Cardiac ventricle fibroblast (primary cell): ENCODE measurements around the gene ANKRD6. TPM values are rescaled to one million over a fixed set of nuclear protein-coding genes. Genes with fewer than 3 reads are reported as not detected.

Experiments
- total RNA-seq: library from RNA; depleted of rRNA; stranded (reverse); fragments of >200 nt; gene quantifications from 2 replicates; pipeline ENCODE4 v1.2.3, GENCODE V29; 2015

The ANKRD6 gene
- 2.2 and 6.6 TPM in 2 replicates for total RNA-seq

DNA sequence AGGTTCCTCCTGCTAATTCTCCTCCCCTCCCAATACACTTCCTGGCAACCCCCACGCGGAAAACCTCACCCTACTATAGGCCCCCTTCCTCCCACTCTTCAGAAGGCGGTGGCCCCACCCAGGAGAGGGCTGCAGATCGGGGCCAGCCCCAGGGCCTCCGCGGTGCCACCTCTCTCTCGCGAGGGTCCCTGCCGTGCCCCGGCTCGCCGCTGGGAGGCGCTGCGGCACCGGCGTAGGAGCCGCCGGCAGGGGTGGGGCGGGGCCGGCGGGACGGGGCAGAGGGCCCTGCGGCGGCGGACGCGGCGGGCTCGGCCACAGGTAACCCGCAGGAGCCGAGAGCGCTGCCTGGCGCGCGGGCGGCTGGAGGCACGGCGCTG, at the start of gene ANKRD6:
Gene ANKRD6, plus strand, starts transcription at position 278 of the 377 bp plus-strand sequence. CDS start 133,825 bp downstream, outside the sequence.

DNA sequence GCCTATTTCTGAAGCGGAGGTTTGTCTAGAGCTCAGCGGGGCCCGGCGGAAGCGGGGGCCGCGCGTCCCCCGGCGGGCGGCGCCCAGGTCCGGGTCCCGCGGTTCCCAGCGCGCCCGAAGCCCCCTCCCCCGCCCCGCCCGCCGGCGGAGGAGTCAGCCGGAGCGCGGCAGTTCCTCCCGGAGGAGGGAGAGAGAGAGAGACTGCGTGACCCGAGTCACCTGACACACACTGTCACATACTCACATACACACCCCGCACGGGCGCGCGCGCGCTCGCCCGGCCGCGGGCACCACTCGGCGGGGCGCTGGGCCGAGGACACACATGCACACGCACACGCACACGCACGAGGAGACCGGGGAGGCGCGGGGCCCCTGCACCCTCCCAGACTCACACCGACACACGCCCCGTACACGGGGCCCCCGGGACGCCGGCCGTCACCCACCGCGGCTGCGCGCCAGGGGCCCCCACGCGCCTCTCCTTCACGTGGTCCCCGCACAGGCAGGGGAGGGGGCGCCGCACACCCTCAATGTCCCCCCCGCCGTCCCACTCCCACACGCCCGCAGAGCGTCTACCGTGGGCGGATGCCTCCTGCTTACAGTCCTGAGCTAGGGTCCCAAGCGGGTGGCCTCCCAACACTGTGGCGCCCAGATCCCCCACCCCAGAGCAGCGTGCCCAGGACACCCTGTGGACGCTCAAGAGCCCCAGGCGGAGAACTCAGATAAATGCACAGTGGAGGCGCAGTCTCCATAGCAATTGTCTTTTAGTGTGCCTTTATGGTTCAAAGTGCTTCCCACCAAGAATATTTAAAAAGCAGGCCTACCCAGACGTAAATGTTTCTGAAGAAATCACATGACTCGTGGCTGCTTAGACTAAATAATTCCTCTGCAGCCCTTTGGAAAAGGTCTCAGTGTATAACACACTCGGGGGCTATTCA, 20.6 kb upstream of the ANKRD6 start, which contains the start of gene RRAGD:
Gene RRAGD, minus strand, starts transcription at position 203 of the 935 bp plus-strand sequence. CDS start 280 bp downstream, outside the sequence.

DNA sequence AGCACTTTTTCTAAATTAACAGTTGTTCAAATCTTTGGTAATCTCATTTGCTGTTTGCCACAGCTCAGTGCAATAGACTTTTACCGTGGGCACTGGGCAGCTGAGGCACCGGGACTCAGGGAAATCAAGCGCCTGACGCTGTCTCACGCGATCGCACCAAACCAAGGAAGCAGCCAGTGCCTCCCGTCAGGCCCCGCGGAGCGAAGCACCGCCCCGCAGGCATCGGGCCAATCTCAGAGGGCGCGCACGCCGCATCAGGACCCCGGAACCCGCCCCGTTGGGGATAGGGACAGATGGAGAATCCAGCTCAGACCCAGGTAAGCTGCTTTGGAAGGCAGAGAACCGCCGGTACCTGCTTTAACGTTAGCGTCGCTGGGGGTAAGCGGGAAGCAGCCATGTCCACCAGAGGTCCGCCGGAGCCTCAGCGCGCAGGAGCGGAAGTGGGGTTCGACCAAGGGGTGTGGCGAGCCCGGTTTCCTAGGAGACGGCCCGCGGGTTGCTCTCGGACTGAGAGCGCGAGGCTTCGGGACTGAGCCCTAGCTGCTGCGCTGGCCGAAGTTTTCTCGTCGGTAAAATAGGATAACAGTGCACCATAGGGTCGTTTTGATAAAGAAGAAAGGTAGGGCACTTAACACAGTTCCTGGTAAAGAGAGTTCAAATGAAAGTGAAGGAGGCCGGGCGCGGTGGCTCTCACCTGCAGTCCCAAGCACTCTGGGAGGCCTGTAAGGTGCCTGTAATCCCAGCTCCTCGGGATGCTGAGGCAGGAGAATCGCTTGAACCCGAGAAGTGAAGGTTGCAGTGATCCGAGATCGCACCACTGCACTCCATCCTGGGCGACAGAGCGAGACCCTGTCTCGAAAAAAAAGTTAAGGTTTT, 205.6 kb downstream of the ANKRD6 start, which contains the start of gene LYRM2:
Gene LYRM2, minus strand, starts transcription at position 428 of the 876 bp plus-strand sequence. Its CDS starts 31 bp downstream, at position 397.

Other genes with a start within 250 kb of the ANKRD6 start
- gene GABRR1, start 215.8 kb upstream of the ANKRD6 start, total RNA-seq = not detected in 2 replicates
- gene GABRR2, start 117.9 kb upstream of the ANKRD6 start, total RNA-seq = not detected in 2 replicates
- gene UBE2J1, start 80.4 kb upstream of the ANKRD6 start, total RNA-seq = 29.5 and 31.1 TPM in 2 replicates
- gene RRAGD, start 20.9 kb upstream of the ANKRD6 start, total RNA-seq = 0.20 and 0.75 TPM in 2 replicates
- gene LYRM2, start 205.6 kb downstream of the ANKRD6 start, total RNA-seq = 14.3 and 22.7 TPM in 2 replicates